GM12878 (cell line): Measurements from ENCODE around the gene IL6R. TPM values are rescaled to one million over a fixed set of nuclear protein-coding genes. Genes with fewer than 3 reads are reported as not detected.

ENCODE experiments used
- ATAC-seq: fragments of 200-7000 bp; cut with Tn5 transposase; 3 replicates; pipeline ENCODE4 v1.9.1; 2020; ENCODE audit warnings: mild to moderate bottlenecking, moderate library complexity
- BruUV-seq: library from RNA; stranded (reverse); fragments of 400-500 nt; replicated peaks from 2 replicates; lab custom pipeline; 2021; lab: Mats Ljungman, UMichigan
- CTCF ChIA-PET: fragments of 300-600 bp; sonication (Branson Sonifier 250); formaldehyde crosslinking; extraction: SDS; loops from one replicate; lab custom pipeline; 2021; ENCODE audit warnings: inconsistent platforms; lab: Yijun Ruan, JAX
- POLR2A ChIA-PET: fragments of 350-600 bp; formaldehyde crosslinking; extraction: SDS; loops from one replicate; lab custom pipeline; 2021; ENCODE audit warnings: inconsistent platforms; lab: Charles Lee
- RAD21 ChIA-PET: fragments of 300-600 bp; sonication (Branson Sonifier 250); formaldehyde crosslinking; loops from one replicate; lab custom pipeline; 2023; ENCODE audit warnings: antibody characterized with exemption; ENCODE audit not compliant: unreplicated experiment; lab: Charles Lee
- SMC1A ChIA-PET: fragments of 300-600 bp; sonication (Branson Sonifier 250); formaldehyde crosslinking; loops from one replicate; lab custom pipeline; 2023; ENCODE audit not compliant: unreplicated experiment, uncharacterized antibody; lab: Charles Lee
- DNase-seq: peaks from one replicate; pipeline ENCODE4 v3.0.0-alpha.2; 2011; ENCODE audit warnings: low read depth, low spot score
- FAIRE-seq: peaks from 3 replicates; lab custom pipeline; 2011; peaks lifted over from hg19 to GRCh38; lab: Jason Lieb, UNC
- H2AFZ ChIP-seq: 2 replicates; pipeline ENCODE4 v1.6.0; 2011; ENCODE audit warnings: low read depth, low read length, control low read depth; ENCODE audit not compliant: control insufficient read depth
- H3K27ac ChIP-seq: 2 replicates; pipeline ENCODE4 v1.5.1; 2011; ENCODE audit warnings: control low read depth; ENCODE audit not compliant: control insufficient read depth, insufficient read depth
- H3K27me3 ChIP-seq, 2 experiments: replicated peaks in 1 of 2; 2 replicates each; pipeline versions ENCODE4 v1.6.0 to v1.6.1; 2011; ENCODE audit warnings: low read length in 1 of 2; ENCODE audit not compliant: control insufficient read depth in 2 of 2, insufficient read depth in 2 of 2
- H3K36me3 ChIP-seq, 2 experiments: 2 replicates each; pipeline ENCODE4 v1.5.1; 2011; ENCODE audit warnings: low read length in 1 of 2; ENCODE audit not compliant: control insufficient read depth in 2 of 2, insufficient read depth in 2 of 2
- H3K4me1 ChIP-seq: 2 replicates; pipeline ENCODE4 v1.6.1; 2011; ENCODE audit warnings: mild to moderate bottlenecking, low read length, moderate library complexity, mixed read lengths; ENCODE audit not compliant: control insufficient read depth, insufficient read depth
- H3K4me2 ChIP-seq: 2 replicates; pipeline ENCODE4 v1.6.0; 2011; ENCODE audit warnings: control low read depth; ENCODE audit not compliant: control insufficient read depth, insufficient read depth
- H3K4me3 ChIP-seq: fragments of 200-600 bp; sonication (generic); 2 replicates; pipeline ENCODE4 v1.5.1; 2016
- H3K79me2 ChIP-seq: 2 replicates; pipeline ENCODE4 v1.6.0; 2011; ENCODE audit warnings: low read length; ENCODE audit not compliant: control insufficient read depth, insufficient read depth
- H3K9ac ChIP-seq: 2 replicates; pipeline ENCODE4 v1.8.0; 2011; ENCODE audit warnings: low read length, control low read depth, mixed read lengths; ENCODE audit not compliant: control insufficient read depth, insufficient read depth
- H3K9me3 ChIP-seq: replicated peaks from 3 replicates; pipeline ENCODE4 v1.5.1; 2011; ENCODE audit warnings: mild to moderate bottlenecking, low read length; ENCODE audit not compliant: control insufficient read depth, insufficient read depth
- H4K20me1 ChIP-seq: 2 replicates; pipeline ENCODE4 v1.6.0; 2011; ENCODE audit not compliant: control insufficient read depth, insufficient read depth
- CBX5 ChIP-seq: sonication (generic); IDR thresholded peaks from 2 replicates; pipeline ENCODE4 v1.6.1; 2016; ENCODE audit warnings: low read depth, moderate library complexity, mild to moderate bottlenecking, inconsistent platforms
- CHD2 ChIP-seq: IDR thresholded peaks from 2 replicates; pipeline ENCODE4 v1.6.1; 2011; ENCODE audit warnings: low read depth, low read length, improper control_type of control experiment, borderline replicate concordance
- GABPA ChIP-seq: IDR thresholded peaks from 2 replicates; pipeline ENCODE4 v1.6.1; 2014; ENCODE audit warnings: antibody characterized with exemption, low read depth, mild to moderate bottlenecking, inconsistent platforms
- JUNB ChIP-seq: IDR thresholded peaks from 2 replicates; pipeline ENCODE4 v1.6.1; 2016; ENCODE audit warnings: antibody characterized with exemption, mild to moderate bottlenecking
- JUND ChIP-seq: IDR thresholded peaks from 2 replicates; pipeline ENCODE4 v1.6.1; 2012; ENCODE audit warnings: low read depth, mild to moderate bottlenecking, low read length, improper control_type of control experiment, moderate library complexity
- MTA2 ChIP-seq: fragments of 450-650 bp; IDR thresholded peaks from 2 replicates; pipeline ENCODE4 v1.6.1; 2016; ENCODE audit warnings: low read depth, mild to moderate bottlenecking, moderate library complexity
- NR2C2 ChIP-seq: IDR thresholded peaks from 2 replicates; pipeline ENCODE4 v1.6.1; 2011; ENCODE audit warnings: borderline replicate concordance, low read depth; ENCODE audit not compliant: control insufficient read depth, insufficient read length
- SUZ12 ChIP-seq: fragments of 200-600 bp; sonication (generic); IDR thresholded peaks from one replicate; pipeline ENCODE4 v1.6.1; 2018; ENCODE audit warnings: antibody characterized with exemption, mild to moderate bottlenecking; ENCODE audit not compliant: unreplicated experiment
- ZBED1 ChIP-seq: IDR thresholded peaks from 2 replicates; pipeline ENCODE4 v1.6.1; 2016; ENCODE audit warnings: borderline replicate concordance
- ZSCAN29 ChIP-seq: fragments of 450-650 bp; IDR thresholded peaks from 2 replicates; pipeline ENCODE4 v1.6.1; 2017; ENCODE audit warnings: mild to moderate bottlenecking, moderate library complexity
- WGBS: methylation state at CpG from one replicate; pipeline ENCODE4 v1.1.6; 2016; ENCODE audit warnings: low lambda C conversion rate; ENCODE audit not compliant: insufficient replicate concordance, insufficient coverage; ENCODE audit errors: missing lambda C conversion rate; 5-methylcytosine and 5-hydroxymethylcytosine counted together
- in situ Hi-C: fragments of 300-500 bp; cut with MboI; formaldehyde crosslinking; loops from 9 replicates; pipeline ENCODE4 v1.14.3; 2018; ENCODE audit warnings: mixed read lengths
- intact Hi-C: fragments of 100-400 bp; cut with micrococcal nuclease; formaldehyde crosslinking; loops from one replicate; pipeline ENCODE4 v1.14.2; 2022; ENCODE audit not compliant: unreplicated experiment
- polyA plus RNA-seq, 11 experiments: library from polyadenylated mRNA; depleted of rRNA in 4 of 11; unstranded in 6 of 11; stranded (reverse) in 5 of 11; fragments of >200 nt; fragmentation: Nextera tagmentation in 4 of 11; fragmentation: Illumina TruSeq in 1 of 11; extraction: Ambion mirVana in 4 of 11; extraction: Trizol in 1 of 11; gene quantifications; 1 replicate in 1 of 11; 2 replicates in 10 of 11; pipeline versions ENCODE4 v1.2.1 to v1.2.3, GENCODE V29; 2011 to 2016; ENCODE audit warnings: inconsistent platforms in 2 of 11, missing spikeins in 2 of 11, low read depth in 1 of 11
- total RNA-seq, 4 experiments: library from RNA; depleted of rRNA in 3 of 4; stranded (reverse); fragments of >200 nt in 3 of 4; fragmentation: Illumina TruSeq in 1 of 4; extraction: Trizol in 1 of 4; gene quantifications; 2 replicates each; pipeline versions ENCODE4 v1.2.1 to v1.2.3, GENCODE V29; 2013 to 2021
- TF ChIP-seq, protein P1 (sequence below): fragments of 450-650 bp; IDR thresholded peaks from 2 replicates; pipeline ENCODE4 v1.6.1; 2017; ENCODE audit warnings: mild to moderate bottlenecking, low read depth, inconsistent platforms; ENCODE audit not compliant: poor library complexity, severe bottlenecking
- TF ChIP-seq, protein P2 (sequence below): fragments of 450-650 bp; IDR thresholded peaks from 2 replicates; pipeline ENCODE4 v1.6.1; 2016; ENCODE audit warnings: mild to moderate bottlenecking

The IL6R gene
- total and polyA plus RNA-seq, 10 of the 15 experiments (the other 5 are each of a cell fraction or from before 2014, with no cell fraction given) = 1.9 to 43.4 (median 17.5) TPM

DNA sequence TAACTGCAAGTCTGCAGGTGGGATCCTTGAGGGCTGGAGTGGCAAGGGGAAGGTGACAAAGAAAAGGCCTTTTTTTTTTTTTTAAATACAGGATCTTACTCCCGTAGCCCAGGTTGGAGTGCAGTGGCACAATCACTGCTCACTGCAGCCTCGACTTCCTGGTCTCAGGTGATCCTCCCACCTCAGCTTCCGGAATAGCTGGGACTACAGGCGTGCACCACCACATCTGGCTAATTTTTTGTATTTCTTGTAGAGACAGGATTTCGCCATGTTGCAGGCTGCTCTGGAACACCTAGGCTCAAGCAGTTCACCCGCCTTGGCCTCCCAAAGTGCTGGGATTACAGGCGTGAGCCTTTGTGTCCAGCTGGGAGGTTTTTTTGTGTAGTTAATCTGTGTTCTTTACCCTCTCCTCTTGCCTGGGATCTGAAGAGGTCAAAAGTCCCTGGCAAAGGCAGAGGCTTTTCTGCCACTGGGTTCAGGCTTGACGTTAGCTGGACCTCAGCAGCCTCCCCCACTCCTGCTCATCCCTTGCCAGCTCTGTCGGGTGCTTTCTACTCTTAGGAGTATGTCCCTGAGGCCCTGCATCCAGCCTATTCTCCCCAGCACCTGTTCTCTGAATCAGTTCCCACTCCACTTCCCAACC lies 5.2 kb downstream of the IL6R start:
- Histone ChIP-seq H3K4me2 (peak overlapping the region; percentile 54), H3K27ac (peak overlapping the region; percentile 31), H3K27me3 (no peaks in the 10 kb centered on the region), H3K36me3 (no peaks in the 10 kb centered on the region), H3K9me3 (no peaks in the 10 kb centered on the region), H3K4me3 (no peak overlapping the region), H2AFZ (no peak overlapping the region), H3K4me1 (peaks cover 66% of the 10 kb centered on the region), H3K9ac (no peak overlapping the region), H3K79me2 (peaks cover 20% of the 10 kb centered on the region), H4K20me1 (no peaks in the 10 kb centered on the region)
- no TSS peak for BruUV-seq
- POLR2A ChIA-PET = interaction anchor here (0.7 to 1.6 kb wide), 9 partner anchors 10 to 60 kb away, joined by 3 to 11 read pairs (median 5); no protein-coding TSS in a partner anchor
- no peak for ATAC-seq
- no peak for FAIRE-seq
- DNase-seq = no peak
- RAD21 ChIA-PET = interaction anchor here (1.0 to 8.3 kb wide), 8 partner anchors 8 to 137 kb away, joined by 3 to 80 read pairs (median 24); no protein-coding TSS in a partner anchor
- in situ Hi-C loops = no loop called here
- TF ChIP-seq SUZ12 (no peak), GABPA (no peak), ZBED1 (no peak), MTA2 (no peak), JUND (no peak), NR2C2 (no peak), CHD2 (no peak), CBX5 (no peak), ZSCAN29 (no peak), JUNB (no peak)
- TF ChIP-seq, protein P1, sequence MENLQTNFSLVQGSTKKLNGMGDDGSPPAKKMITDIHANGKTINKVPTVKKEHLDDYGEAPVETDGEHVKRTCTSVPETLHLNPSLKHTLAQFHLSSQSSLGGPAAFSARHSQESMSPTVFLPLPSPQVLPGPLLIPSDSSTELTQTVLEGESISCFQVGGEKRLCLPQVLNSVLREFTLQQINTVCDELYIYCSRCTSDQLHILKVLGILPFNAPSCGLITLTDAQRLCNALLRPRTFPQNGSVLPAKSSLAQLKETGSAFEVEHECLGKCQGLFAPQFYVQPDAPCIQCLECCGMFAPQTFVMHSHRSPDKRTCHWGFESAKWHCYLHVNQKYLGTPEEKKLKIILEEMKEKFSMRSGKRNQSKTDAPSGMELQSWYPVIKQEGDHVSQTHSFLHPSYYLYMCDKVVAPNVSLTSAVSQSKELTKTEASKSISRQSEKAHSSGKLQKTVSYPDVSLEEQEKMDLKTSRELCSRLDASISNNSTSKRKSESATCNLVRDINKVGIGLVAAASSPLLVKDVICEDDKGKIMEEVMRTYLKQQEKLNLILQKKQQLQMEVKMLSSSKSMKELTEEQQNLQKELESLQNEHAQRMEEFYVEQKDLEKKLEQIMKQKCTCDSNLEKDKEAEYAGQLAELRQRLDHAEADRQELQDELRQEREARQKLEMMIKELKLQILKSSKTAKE = no peak
- TF ChIP-seq, protein P2, sequence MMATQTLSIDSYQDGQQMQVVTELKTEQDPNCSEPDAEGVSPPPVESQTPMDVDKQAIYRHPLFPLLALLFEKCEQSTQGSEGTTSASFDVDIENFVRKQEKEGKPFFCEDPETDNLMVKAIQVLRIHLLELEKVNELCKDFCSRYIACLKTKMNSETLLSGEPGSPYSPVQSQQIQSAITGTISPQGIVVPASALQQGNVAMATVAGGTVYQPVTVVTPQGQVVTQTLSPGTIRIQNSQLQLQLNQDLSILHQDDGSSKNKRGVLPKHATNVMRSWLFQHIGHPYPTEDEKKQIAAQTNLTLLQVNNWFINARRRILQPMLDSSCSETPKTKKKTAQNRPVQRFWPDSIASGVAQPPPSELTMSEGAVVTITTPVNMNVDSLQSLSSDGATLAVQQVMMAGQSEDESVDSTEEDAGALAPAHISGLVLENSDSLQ = no peak
- SMC1A ChIA-PET = interaction anchor here (0.6 to 8.0 kb wide), 11 partner anchors 9 to 71 kb away, joined by 3 to 89 read pairs (median 5); no protein-coding TSS in a partner anchor
- CTCF ChIA-PET = interaction anchor here (0.7 to 6.7 kb wide), 4 partner anchors 30 to 75 kb away, joined by 3 to 67 read pairs (median 31); no protein-coding TSS in a partner anchor
- 70% methylated on average over 9 of the region's 9 CpGs for WGBS
- intact Hi-C loops = no loop called here
